OCI-LY1 (cell line): ENCODE data around the gene MRPL53.

Experiments
- EZH2 ChIP-seq: fragments of 200-600 bp; sonication (generic), shearing (Covaris generic); IDR thresholded peaks from 2 replicates; pipeline ENCODE4 v1.8.0; 2017; ENCODE audit warnings: borderline replicate concordance, mixed run types, mild to moderate bottlenecking, antibody characterized with exemption, low read length, moderate library complexity, mixed read lengths
- TF ChIP-seq, protein P1 (sequence below): fragments of 200-600 bp; sonication (generic), shearing (Covaris generic); IDR thresholded peaks from 2 replicates; pipeline ENCODE4 v1.5.1; 2017; ENCODE audit warnings: mild to moderate bottlenecking, antibody characterized with exemption, low read length, moderate library complexity, mixed read lengths

DNA sequence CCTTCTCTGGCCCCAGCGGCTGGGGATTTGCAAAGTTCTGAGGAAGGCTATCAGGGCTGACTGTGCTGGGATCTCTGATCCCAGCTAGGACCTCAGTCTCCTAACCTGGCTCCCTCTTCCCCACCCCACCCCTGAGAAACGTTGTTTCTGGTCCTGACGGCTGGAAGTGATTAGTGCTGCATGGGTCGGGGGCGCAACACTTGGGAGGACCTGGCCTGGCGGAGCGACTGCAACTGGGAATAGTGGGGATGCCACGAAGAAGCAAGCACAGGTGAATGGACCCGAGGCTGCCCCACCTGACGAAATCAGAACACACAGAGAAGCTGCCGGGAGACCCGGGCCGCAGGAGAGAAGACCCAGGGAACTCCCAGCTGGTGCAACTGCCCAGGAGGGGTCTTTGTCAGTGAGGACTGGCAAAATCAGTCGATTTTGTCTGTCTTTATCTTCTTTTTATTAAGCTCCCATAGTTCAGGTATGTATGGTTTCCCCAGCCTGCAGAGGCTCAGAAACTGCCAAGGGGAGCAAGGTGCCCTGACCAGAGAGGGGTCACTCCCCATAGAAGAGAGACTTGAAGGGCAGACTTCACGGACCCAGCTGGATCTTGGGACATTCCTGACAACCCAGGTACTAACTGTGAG, 27.6 kb upstream of the MRPL53 start:
- TF ChIP-seq, protein P1, sequence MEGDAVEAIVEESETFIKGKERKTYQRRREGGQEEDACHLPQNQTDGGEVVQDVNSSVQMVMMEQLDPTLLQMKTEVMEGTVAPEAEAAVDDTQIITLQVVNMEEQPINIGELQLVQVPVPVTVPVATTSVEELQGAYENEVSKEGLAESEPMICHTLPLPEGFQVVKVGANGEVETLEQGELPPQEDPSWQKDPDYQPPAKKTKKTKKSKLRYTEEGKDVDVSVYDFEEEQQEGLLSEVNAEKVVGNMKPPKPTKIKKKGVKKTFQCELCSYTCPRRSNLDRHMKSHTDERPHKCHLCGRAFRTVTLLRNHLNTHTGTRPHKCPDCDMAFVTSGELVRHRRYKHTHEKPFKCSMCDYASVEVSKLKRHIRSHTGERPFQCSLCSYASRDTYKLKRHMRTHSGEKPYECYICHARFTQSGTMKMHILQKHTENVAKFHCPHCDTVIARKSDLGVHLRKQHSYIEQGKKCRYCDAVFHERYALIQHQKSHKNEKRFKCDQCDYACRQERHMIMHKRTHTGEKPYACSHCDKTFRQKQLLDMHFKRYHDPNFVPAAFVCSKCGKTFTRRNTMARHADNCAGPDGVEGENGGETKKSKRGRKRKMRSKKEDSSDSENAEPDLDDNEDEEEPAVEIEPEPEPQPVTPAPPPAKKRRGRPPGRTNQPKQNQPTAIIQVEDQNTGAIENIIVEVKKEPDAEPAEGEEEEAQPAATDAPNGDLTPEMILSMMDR: no peak
- no peak for TF ChIP-seq EZH2
